SK-N-SH (cell line): ENCODE data around the gene ZMYM2. TPM values are rescaled to one million over a fixed set of nuclear protein-coding genes. Genes with fewer than 3 reads are reported as not detected.
A peak's percentile ranks its signal among the peaks of the same experiment; 100 is the strongest.

Experiments
- CTCF ChIA-PET: fragments of 300-600, 350-600 bp; formaldehyde crosslinking; extraction: SDS; loops from one replicate; lab custom pipeline; 2021; lab: Yijun Ruan, JAX
- POLR2A ChIA-PET: fragments of 350-600 bp; sonication (Branson Sonifier 250); formaldehyde crosslinking; extraction: SDS; loops from one replicate; lab custom pipeline; 2020; ENCODE audit warnings: antibody characterized with exemption, inconsistent platforms; lab: Yijun Ruan, JAX
- DNase-seq: peaks from one replicate; pipeline ENCODE4 v3.0.0; 2012
- H2AFZ ChIP-seq: fragments of 200-600 bp; sonication (generic); 2 replicates; pipeline ENCODE4 v1.8.1; 2016; ENCODE audit warnings: antibody characterized with exemption, mild to moderate bottlenecking, low read depth
- H3F3A ChIP-seq: fragments of 200-600 bp; sonication (generic); replicated peaks from 2 replicates; pipeline ENCODE3; 2016; ENCODE audit warnings: antibody characterized with exemption, mild to moderate bottlenecking; ENCODE audit not compliant: insufficient read depth
- H3K27ac ChIP-seq, 2 experiments: fragments of 200-500 bp in 1 of 2; fragments of 200-600 bp in 1 of 2; sonication (Bioruptor generic) in 1 of 2; sonication (generic), shearing (Covaris generic) in 1 of 2; 2 replicates each; pipeline versions ENCODE4 v1.5.1 to v1.6.1; 2014 to 2016; ENCODE audit warnings: low read depth in 2 of 2, inconsistent platforms in 1 of 2, low read length in 1 of 2, mild to moderate bottlenecking in 1 of 2, mixed read lengths in 1 of 2
- H3K27me3 ChIP-seq: fragments of 200-600 bp; sonication (generic), shearing (Covaris generic); 2 replicates; pipeline ENCODE4 v1.6.1; 2016; ENCODE audit warnings: mixed run types; ENCODE audit not compliant: insufficient read depth
- H3K36me3 ChIP-seq, 2 experiments: fragments of 200-500 bp in 1 of 2; fragments of 200-600 bp in 1 of 2; sonication (Bioruptor generic) in 1 of 2; sonication (generic) in 1 of 2; replicated peaks in 1 of 2; 2 replicates each; pipeline versions ENCODE3 to v1.5.1; 2014 to 2016; ENCODE audit warnings: low read length in 1 of 2, mild to moderate bottlenecking in 1 of 2; ENCODE audit not compliant: insufficient read depth in 2 of 2, control insufficient read depth in 1 of 2
- H3K4me1 ChIP-seq, 2 experiments: fragments of 200-500 bp in 1 of 2; fragments of 200-600 bp in 1 of 2; sonication (Bioruptor generic) in 1 of 2; sonication (generic), shearing (Covaris generic) in 1 of 2; 2 replicates each; pipeline versions ENCODE4 v1.5.1 to v1.6.1; 2014 to 2016; ENCODE audit warnings: low read depth in 1 of 2, low read length in 1 of 2, mixed run types in 1 of 2; ENCODE audit not compliant: insufficient read depth in 2 of 2, control insufficient read depth in 1 of 2
- H3K4me2 ChIP-seq: fragments of 200-600 bp; sonication (generic), shearing (Covaris generic); 2 replicates; pipeline ENCODE4 v1.6.1; 2017; ENCODE audit warnings: mixed run types
- H3K4me3 ChIP-seq, 2 experiments: fragments of 200-500 bp in 1 of 2; fragments of 200-600 bp in 1 of 2; sonication (Bioruptor generic) in 1 of 2; sonication (generic), shearing (Covaris generic) in 1 of 2; 2 replicates each; pipeline versions ENCODE4 v1.5.1 to v1.8.1; 2014 to 2016; ENCODE audit warnings: low read depth in 2 of 2, inconsistent platforms in 1 of 2, low read length in 1 of 2, mild to moderate bottlenecking in 1 of 2, mixed read lengths in 1 of 2, moderate library complexity in 1 of 2
- H3K79me2 ChIP-seq: fragments of 200-600 bp; sonication (generic); 2 replicates; pipeline ENCODE4 v1.8.1; 2017; ENCODE audit warnings: mild to moderate bottlenecking; ENCODE audit not compliant: insufficient read depth
- H3K9ac ChIP-seq: fragments of 200-600 bp; sonication (generic); 2 replicates; pipeline ENCODE4 v1.6.1; 2017; ENCODE audit warnings: mixed run types
- H3K9me2 ChIP-seq: fragments of 200-600 bp; sonication (generic); 2 replicates; pipeline ENCODE4 v1.6.1; 2017; ENCODE audit warnings: mixed run types
- H3K9me3 ChIP-seq: fragments of 200-600 bp; sonication (generic); 2 replicates; pipeline ENCODE4 v1.6.1; 2017; ENCODE audit warnings: mixed run types, mild to moderate bottlenecking, moderate library complexity
- H4K20me1 ChIP-seq: fragments of 200-600 bp; sonication (generic); 2 replicates; pipeline ENCODE4 v1.6.1; 2017; ENCODE audit warnings: mild to moderate bottlenecking, mixed run types; ENCODE audit not compliant: insufficient read depth
- CHD2 ChIP-seq: fragments of 150-350 bp; IDR thresholded peaks from 2 replicates; pipeline ENCODE4 v1.6.1; 2018; ENCODE audit warnings: low read length; ENCODE audit not compliant: partially characterized antibody
- CTCF ChIP-seq: fragments of 200-600 bp; sonication (generic); IDR thresholded peaks from 2 replicates; pipeline ENCODE4 v1.6.1; 2017; ENCODE audit warnings: antibody characterized with exemption, mild to moderate bottlenecking, moderate library complexity
- ELF1 ChIP-seq: IDR thresholded peaks from 2 replicates; pipeline ENCODE4 v1.4.0; 2012
- EP300 ChIP-seq, 2 experiments: IDR thresholded peaks; 2 replicates each; pipeline versions ENCODE4 v1.4.0 to v1.6.1; 2012; ENCODE audit warnings: borderline replicate concordance in 1 of 2, low read depth in 1 of 2, low read length in 1 of 2
- EZH2phosphoT487 ChIP-seq: fragments of 200-600 bp; sonication (generic); IDR thresholded peaks from 2 replicates; pipeline ENCODE4 v1.6.1; 2017; ENCODE audit warnings: low read depth, mixed run types, mild to moderate bottlenecking, antibody characterized with exemption, moderate library complexity, borderline replicate concordance
- FOXJ3 ChIP-seq: sonication (generic); formaldehyde crosslinking; IDR thresholded peaks from 2 replicates; pipeline ENCODE4 v1.5.1; 2020; ENCODE audit warnings: mild to moderate bottlenecking, missing genetic modification reagents
- FOXM1 ChIP-seq: IDR thresholded peaks from 2 replicates; pipeline ENCODE4 v1.4.0; 2012; ENCODE audit warnings: low read depth, mild to moderate bottlenecking
- GATA2 ChIP-seq: sonication (generic); formaldehyde crosslinking; IDR thresholded peaks from 2 replicates; pipeline ENCODE4 v1.5.0; 2020; ENCODE audit warnings: mild to moderate bottlenecking, missing genetic modification reagents
- RAD21 ChIP-seq: IDR thresholded peaks from 2 replicates; pipeline ENCODE4 v1.6.1; 2012; ENCODE audit warnings: mild to moderate bottlenecking, low read length
- RFX5 ChIP-seq: IDR thresholded peaks from 2 replicates; pipeline ENCODE4 v1.6.1; 2012; ENCODE audit warnings: mild to moderate bottlenecking, improper control_type of control experiment, low read length
- RXRA ChIP-seq: IDR thresholded peaks from 2 replicates; pipeline ENCODE4 v1.4.0; 2012; ENCODE audit warnings: low read depth, mild to moderate bottlenecking, borderline replicate concordance
- TAF1 ChIP-seq: IDR thresholded peaks from 2 replicates; pipeline ENCODE4 v1.6.1; 2012; ENCODE audit warnings: low read depth, mild to moderate bottlenecking, low read length, moderate library complexity, borderline replicate concordance
- TCF12 ChIP-seq: IDR thresholded peaks from 2 replicates; pipeline ENCODE4 v1.4.0; 2012
- WGBS: methylation state at CpG from one replicate; pipeline ENCODE4 v1.1.6; 2017; ENCODE audit warnings: low lambda C conversion rate; 5-methylcytosine and 5-hydroxymethylcytosine counted together
- polyA plus RNA-seq, 3 experiments: library from polyadenylated mRNA; depleted of rRNA; stranded (reverse); fragments of >200 nt; gene quantifications; 2 replicates each; pipeline ENCODE4 v1.2.3, GENCODE V29; 2012
- TF ChIP-seq, protein P1 (sequence below): IDR thresholded peaks from 2 replicates; pipeline ENCODE4 v1.6.1; 2012; ENCODE audit warnings: mild to moderate bottlenecking, low read depth, low read length, moderate library complexity
- TF ChIP-seq, protein P2 (sequence below): IDR thresholded peaks from 2 replicates; pipeline ENCODE4 v1.4.0; 2012; ENCODE audit warnings: low read depth, borderline replicate concordance

The ZMYM2 gene
- polyA plus RNA-seq, 1 of the 3 experiments (the other 2 are of a cell fraction) = 11.5 TPM

GRCh38 chr13:20074966-20075365, 116.4 kb downstream of the ZMYM2 start:
- Histone ChIP-seq H3K4me3 (no peak overlapping the region), H4K20me1 (no peaks in the 10 kb centered on the region), H3K9me3 (no peaks in the 10 kb centered on the region), H3K9ac (no peak overlapping the region), H3K9me2 (no peaks in the 10 kb centered on the region), H2AFZ (no peak overlapping the region), H3K4me1 (no peaks in the 10 kb centered on the region), H3K4me2 (no peak overlapping the region), H3K79me2 (0 out of 2 replicates have a peak, but pooled peaks cover 6% of the 10 kb centered on the region), H3K27me3 (no peaks in the 10 kb centered on the region), H3F3A (peaks cover 3% of the 10 kb centered on the region), H3K36me3 (peaks cover 32 to 76% of the 10 kb centered on the region in 2 experiments), H3K27ac (peak overlapping the region in 1 of 2 experiments; percentile 4; a peak in 1 of 4 replicates)
- WGBS = 61% methylated on average over 1 of the region's 1 CpG
- TF ChIP-seq CTCF (no peak), FOXJ3 (CRISPR knock-in tag) (no peak), TAF1 (no peak), RAD21 (no peak), TCF12 (no peak), EP300 (IDR thresholded peaks at IDR 0.05; ENCODE audit: borderline replicate concordance in 1 of 2, low read depth in 1 of 2, low read length in 1 of 2) (no peak), FOXM1 (no peak)
- TF ChIP-seq, protein P1, sequence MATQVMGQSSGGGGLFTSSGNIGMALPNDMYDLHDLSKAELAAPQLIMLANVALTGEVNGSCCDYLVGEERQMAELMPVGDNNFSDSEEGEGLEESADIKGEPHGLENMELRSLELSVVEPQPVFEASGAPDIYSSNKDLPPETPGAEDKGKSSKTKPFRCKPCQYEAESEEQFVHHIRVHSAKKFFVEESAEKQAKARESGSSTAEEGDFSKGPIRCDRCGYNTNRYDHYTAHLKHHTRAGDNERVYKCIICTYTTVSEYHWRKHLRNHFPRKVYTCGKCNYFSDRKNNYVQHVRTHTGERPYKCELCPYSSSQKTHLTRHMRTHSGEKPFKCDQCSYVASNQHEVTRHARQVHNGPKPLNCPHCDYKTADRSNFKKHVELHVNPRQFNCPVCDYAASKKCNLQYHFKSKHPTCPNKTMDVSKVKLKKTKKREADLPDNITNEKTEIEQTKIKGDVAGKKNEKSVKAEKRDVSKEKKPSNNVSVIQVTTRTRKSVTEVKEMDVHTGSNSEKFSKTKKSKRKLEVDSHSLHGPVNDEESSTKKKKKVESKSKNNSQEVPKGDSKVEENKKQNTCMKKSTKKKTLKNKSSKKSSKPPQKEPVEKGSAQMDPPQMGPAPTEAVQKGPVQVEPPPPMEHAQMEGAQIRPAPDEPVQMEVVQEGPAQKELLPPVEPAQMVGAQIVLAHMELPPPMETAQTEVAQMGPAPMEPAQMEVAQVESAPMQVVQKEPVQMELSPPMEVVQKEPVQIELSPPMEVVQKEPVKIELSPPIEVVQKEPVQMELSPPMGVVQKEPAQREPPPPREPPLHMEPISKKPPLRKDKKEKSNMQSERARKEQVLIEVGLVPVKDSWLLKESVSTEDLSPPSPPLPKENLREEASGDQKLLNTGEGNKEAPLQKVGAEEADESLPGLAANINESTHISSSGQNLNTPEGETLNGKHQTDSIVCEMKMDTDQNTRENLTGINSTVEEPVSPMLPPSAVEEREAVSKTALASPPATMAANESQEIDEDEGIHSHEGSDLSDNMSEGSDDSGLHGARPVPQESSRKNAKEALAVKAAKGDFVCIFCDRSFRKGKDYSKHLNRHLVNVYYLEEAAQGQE = no peak
- ChIA-PET CTCF (no interaction called here), POLR2A (no interaction called here)
- no peak for DNase-seq

GRCh38 chr13:20077086-20077485, 118.6 kb downstream of the ZMYM2 start:
- H3K9ac ChIP-seq = no peak overlapping the region
- no peak overlapping the region for H2AFZ ChIP-seq
- no peaks in the 10 kb centered on the region for H4K20me1 ChIP-seq
- CTCF ChIA-PET = no interaction called here
- H3K9me2 ChIP-seq = no peaks in the 10 kb centered on the region
- DNase-seq = no peak
- no peak overlapping the region for H3K27ac ChIP-seq
- 0 out of 2 replicates have a peak, but pooled peaks cover 2% of the 10 kb centered on the region for H3K79me2 ChIP-seq
- peaks cover 36 to 74% of the 10 kb centered on the region in 2 experiments for H3K36me3 ChIP-seq
- no peak overlapping the region for H3K4me2 ChIP-seq
- H3K9me3 ChIP-seq = no peaks in the 10 kb centered on the region
- H3K27me3 ChIP-seq = no peaks in the 10 kb centered on the region
- WGBS = 94% methylated on average over 2 of the region's 2 CpGs
- no peak overlapping the region for H3K4me3 ChIP-seq
- POLR2A ChIA-PET = no interaction called here
- no peaks in the 10 kb centered on the region; a peak in 1 of 4 replicates for H3K4me1 ChIP-seq
- H3F3A ChIP-seq = peaks cover 3% of the 10 kb centered on the region
- TF ChIP-seq, protein P2, sequence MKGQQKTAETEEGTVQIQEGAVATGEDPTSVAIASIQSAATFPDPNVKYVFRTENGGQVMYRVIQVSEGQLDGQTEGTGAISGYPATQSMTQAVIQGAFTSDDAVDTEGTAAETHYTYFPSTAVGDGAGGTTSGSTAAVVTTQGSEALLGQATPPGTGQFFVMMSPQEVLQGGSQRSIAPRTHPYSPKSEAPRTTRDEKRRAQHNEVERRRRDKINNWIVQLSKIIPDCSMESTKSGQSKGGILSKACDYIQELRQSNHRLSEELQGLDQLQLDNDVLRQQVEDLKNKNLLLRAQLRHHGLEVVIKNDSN = no peak
- TF ChIP-seq ELF1 (no peak), RFX5 (no peak), CTCF (no peak), EZH2phosphoT487 (no peak), CHD2 (no peak), TCF12 (no peak), FOXJ3 (CRISPR knock-in tag) (no peak), RXRA (no peak), GATA2 (CRISPR knock-in tag) (no peak)
